T-helper 1 cell treated with Interleukin-12 subunit alpha and Interleukin-12 subunit beta and Interleukin-4 antibody, amounts not matched to agents 30 ng/mL and 1 ng/mL, for 36 hours (primary cell): ENCODE results near the gene RAP1GAP. TPM values are rescaled to one million over a fixed set of nuclear protein-coding genes. Genes with fewer than 3 reads are reported as not detected.

Experiments used
- intact Hi-C: fragments of 100-400 bp; cut with micrococcal nuclease; formaldehyde crosslinking; loops from one replicate; pipeline ENCODE4 v1.15.1; 2024
- total RNA-seq: library from RNA; stranded (reverse); gene quantifications from 2 replicates; pipeline ENCODE4 v1.2.3, GENCODE V29; 2022

The RAP1GAP gene
- total RNA-seq, 1 donor from 2014 or later = 0.54 TPM

- intact Hi-C loops = no loop called here
Measured at GRCh38 chr1:21614419-21615115, 54.6 kb downstream of the RAP1GAP start.

GRCh38 chr1:21613072-21613867 lies 55.9 kb downstream of the RAP1GAP start:
- intact Hi-C loops = no loop called here

GRCh38 chr1:21612057-21612456 lies 57.1 kb downstream of the RAP1GAP start:
- intact Hi-C loops = no loop called here

- intact Hi-C loops = no loop called here
Measured at GRCh38 chr1:21610989-21611785, 58.0 kb downstream of the RAP1GAP start.

DNA sequence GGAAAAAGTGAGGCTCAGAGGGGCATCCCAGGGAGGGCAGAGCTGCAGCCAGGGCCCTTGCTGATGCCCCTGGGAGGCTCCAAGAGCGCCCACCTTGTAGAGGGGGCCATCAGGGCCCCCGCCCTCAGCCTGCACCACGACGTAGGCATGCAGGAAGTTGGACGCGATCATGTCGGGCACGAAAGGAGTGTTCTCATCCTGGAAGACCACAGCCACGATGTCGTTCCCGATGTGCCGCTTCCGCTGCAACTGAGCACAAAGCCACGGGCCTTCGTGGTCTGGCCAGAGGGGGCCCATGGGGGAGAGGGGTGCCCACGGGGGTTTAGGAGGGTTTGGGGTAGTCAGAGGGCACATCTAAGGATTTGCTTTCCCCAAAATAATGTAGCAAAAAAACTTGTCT lies 59.1 kb downstream of the RAP1GAP start:
- intact Hi-C loops = no loop called here

GRCh38 chr1:21608798-21609197 lies 60.4 kb downstream of the RAP1GAP start:
- intact Hi-C loops = loop anchor here (5.0 kb wide), 1 partner anchor 49 kb away; no protein-coding TSS in a partner anchor

DNA sequence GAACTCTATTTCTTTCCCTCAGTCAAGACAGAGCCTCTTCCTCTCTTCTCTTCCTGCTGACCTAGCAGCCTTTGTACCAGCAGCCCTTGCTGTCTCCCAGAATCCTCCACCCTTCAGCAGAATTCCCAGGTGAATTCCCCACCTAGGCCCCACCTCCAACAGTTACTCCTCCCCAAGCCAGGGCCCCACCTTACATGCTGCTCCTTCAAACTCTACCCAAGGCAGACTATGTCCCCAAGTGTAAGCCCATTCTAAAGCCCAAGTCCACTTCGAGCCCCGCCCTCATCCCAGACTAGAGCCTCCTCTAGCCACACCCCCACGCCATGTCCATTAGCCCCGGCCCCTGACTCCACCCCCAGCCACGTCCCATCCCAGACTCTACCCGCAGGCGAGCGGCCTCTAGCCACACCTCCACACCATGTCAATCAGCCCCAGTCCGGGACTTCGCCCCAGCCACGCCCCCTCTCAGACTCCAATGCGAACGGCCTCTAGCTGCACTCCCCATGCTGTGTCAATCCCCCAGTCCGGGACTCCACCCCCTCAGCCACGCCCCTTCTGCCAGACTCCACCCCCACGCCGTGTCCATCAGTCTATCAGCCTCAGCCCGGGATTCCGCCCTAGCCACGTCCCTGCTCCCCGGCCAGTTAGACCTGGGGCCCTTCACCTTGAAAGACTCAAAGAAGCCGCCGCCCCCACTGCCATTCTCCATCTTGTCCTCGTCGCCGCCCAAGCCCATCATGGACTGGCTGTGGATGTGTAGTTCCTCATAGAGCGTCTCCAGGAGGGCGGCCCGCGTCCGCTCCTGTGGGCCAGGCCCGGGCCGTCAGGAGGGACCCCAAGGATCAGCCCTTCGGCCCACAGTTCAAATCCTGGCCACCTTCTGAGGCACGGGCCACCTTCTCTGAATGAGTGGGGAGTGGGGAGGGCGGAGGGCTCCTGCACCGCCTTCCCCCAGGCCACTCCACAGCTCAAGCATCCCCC lies 61.3 kb downstream of the RAP1GAP start:
- intact Hi-C loops = loop anchor here (1.0 to 5.0 kb wide), 2 partner anchors 14 to 49 kb away; no protein-coding TSS in a partner anchor

- intact Hi-C loops = loop anchor here (5.0 kb wide), 1 partner anchor 51 kb away; no protein-coding TSS in a partner anchor
Measured at GRCh38 chr1:21605964-21606705, 63.0 kb downstream of the RAP1GAP start.

DNA sequence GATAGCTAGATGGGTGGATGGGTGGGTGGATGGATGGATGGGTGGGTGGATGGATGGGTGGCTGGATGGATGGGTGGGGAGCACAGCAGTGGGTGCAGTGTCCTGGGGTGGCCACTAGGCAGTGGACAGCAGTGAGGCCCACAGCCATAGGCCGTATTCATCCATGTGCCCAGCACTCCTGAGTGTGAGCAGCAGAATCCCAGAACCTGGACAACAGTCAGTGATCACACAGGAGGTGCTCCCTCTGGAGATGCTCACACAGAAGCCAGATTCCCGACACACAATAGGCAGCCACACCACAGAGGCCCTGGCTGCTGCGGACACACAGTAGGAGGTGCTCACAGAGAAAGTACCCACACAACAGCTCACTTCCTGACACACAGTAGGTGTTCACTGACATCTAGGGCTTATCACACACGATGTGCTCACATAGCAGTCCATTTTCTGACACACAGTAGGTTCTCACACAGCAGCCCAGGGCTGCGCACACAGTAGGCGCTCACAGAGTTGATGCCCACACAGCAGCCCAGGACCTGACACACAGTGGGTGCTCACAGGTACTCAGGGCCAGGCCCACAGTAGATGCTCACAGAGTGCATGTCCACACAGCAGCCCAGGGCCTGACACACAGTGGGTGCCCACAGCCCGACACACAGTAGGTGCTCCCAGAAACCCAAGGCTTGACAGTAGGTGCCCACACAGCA lies 64.0 kb downstream of the RAP1GAP start:
- intact Hi-C loops = loop anchor here (5.0 kb wide), 1 partner anchor 52 kb away; no protein-coding TSS in a partner anchor

DNA sequence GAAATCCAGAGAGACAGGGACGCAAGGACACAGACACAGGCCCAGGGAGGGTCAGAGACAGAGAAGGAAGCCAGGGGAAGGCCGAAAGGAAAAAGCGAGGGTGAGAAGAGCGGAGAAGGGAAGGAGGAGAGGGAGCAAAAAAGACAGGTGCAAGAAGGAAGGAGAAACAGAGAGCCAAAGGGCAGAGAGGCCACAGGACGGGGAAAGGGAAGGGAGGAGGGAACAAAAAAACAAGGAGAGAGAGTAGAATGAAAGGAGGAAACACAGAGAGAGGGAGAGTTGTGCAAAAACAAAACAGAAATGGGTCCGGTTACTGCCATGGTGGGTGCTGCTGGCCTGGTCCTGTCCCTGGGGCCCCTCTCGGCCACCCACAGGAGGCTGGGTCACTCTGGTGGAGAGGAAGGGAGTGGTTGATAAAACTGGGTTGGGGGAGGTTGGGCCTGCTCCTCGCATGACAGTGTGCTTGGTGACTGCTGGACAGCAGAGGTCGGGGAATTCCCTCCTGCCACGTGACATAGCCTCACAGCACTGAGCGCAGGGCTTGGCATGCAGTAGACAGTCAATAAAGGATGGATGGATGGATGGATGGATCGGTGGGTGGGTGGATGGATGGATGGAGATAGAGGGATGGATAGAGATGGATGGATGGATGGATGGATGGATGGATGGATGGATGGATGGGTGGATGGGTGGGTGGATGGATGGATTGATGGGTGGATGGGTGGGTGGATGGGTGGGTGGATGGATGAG lies 64.8 kb downstream of the RAP1GAP start:
- intact Hi-C loops = no loop called here

DNA sequence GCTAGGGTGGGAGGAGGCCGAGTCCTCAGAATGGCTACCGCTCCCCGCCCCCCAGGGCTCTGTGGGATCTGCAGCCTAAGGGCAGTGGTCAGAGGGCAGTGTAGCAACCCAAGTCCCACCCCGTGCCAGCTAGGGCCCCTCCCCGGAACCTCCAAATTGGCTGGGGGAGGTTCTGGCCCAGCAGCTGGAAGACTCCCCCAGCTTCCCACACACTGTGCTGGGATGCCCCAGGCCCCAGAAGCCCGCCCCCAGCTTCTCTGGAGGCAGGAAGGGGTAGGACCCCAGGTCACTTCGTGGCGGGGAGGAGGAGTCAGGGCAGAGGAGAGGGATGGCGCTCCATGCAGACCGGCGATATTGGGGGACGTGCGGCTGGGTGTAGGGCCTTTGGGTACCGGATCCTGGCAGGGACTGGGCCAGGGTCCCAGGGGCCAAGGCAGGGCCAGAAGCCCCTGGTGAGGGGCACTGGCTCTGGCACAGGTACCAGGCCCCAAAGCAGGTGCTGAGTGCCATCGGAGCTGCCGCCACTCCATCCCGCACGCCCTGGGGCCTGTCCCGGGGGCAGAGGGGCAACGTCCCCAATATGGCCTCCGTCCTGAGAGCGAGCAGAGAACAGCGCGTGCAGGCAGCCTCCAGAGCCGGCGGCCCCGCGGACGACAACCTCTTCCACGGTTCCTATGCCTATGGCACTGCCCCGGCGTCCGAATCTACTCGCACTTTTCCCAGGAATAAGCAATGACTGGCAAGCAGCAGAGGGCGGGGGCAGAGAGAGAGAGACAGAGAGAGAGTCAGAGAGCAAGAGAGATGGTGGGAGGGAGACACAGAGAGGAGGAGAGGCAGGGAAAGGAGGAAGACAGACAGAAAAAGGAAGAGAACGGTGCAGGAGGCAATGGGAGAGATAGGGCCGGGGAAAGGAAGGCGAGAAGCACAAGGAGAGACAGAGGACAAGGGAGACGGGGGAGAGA lies 65.7 kb downstream of the RAP1GAP start:
- intact Hi-C loops = no loop called here

DNA sequence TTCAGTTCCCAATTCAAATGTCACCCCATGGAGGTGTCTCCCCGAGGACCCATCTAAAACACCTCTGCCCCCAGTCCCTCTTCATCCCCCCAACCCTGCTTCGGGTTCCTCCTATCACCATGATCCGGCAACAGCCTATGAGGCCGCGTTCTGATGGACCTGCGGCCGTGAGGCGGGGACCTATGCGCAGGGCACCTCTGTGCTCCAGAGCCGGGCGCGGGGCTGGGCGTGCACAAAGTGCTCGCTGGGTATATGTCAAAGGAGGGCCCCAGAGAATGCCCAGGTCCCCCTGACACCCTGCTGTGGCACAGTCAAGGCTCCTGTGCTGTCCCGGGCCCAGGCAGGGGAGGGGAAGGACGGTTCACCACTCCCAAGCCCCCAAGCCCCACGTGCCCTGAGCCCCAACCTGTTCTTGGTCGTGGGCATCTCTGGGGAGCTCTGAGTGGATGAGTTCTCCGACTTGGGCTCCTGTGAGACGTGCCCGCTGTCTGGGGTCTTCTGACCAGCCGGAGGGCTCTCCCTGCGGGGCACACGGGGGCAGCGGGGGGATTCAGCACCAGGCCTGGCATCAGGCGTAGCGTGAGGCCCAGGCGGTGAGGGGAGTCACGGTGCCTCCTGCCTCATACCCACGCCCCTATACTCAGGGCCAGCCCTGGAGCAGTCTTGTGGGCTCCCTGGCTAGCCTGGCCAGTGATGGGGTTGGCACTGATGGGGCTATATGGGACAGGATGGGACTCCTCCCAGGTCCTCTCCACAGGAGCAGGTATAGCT lies 67.7 kb downstream of the RAP1GAP start:
- intact Hi-C loops = no loop called here

GRCh38 chr1:21599402-21599801 lies 69.8 kb downstream of the RAP1GAP start:
- intact Hi-C loops = no loop called here

GRCh38 chr1:21598904-21599303 lies 70.3 kb downstream of the RAP1GAP start:
- intact Hi-C loops = no loop called here

DNA sequence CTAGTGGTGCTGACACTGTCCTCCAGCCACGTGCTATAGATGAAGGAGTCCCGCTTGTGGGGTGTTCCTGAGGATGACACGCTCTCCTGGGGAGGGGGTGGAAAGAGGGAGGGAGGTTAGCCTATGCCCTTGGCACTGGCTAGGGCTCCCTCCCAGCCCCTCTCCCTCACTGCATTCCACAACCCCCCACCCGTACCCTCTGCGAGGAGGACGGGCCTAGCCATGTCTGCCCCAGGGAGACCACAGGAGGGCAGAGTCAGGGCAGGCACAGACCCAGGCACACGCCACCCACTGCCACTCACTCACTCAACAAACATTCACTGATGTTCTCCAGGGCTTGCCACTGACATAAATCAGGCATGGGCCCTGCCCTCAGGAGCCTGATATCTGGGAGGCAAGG lies 70.7 kb downstream of the RAP1GAP start:
- intact Hi-C loops = no loop called here

- intact Hi-C loops = no loop called here
Measured at GRCh38 chr1:21597753-21598152, 71.4 kb downstream of the RAP1GAP start.
